Measurements from ENCODE around the gene GNE.
"Not testable (repeated sequence)": the region's sequence is repeated elsewhere in the genome, so short reads cannot be mapped to it uniquely, and the experiment has no call there.

DNA sequence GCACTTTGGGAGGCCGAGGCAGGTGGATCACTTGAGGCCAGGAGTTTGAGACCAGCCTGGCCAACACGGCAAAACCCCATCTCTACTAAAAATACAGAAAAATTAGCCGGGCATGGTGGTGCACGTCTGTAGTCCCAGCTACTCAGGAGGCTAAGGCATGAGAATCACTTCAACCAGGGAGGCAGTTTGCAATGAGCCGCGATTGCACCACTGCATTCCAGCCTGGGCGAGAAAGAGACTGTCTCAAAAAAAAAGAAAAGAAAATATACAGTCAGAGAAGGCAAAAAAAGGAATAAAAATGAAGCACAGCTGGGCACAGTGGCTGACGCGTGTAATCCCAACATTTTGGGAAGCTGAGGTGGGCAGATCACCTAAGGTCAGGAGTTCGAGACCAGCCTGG lies 81.8 kb downstream of the GNE start:
- TF ChIP-seq CTCF (IDR thresholded peaks at IDR 0.05 in 2 of 3, conservative IDR thresholded peaks at IDR 0.05 in 1 of 3; ENCODE audit: borderline replicate concordance in 1 of 3, insufficient read depth in 1 of 3, low read depth in 2 of 3, low read length in 2 of 3); FOSL1 (IDR thresholded peaks at IDR 0.05; ENCODE audit: low read depth): not testable (repeated sequence)
- TF ChIP-seq, protein P1, sequence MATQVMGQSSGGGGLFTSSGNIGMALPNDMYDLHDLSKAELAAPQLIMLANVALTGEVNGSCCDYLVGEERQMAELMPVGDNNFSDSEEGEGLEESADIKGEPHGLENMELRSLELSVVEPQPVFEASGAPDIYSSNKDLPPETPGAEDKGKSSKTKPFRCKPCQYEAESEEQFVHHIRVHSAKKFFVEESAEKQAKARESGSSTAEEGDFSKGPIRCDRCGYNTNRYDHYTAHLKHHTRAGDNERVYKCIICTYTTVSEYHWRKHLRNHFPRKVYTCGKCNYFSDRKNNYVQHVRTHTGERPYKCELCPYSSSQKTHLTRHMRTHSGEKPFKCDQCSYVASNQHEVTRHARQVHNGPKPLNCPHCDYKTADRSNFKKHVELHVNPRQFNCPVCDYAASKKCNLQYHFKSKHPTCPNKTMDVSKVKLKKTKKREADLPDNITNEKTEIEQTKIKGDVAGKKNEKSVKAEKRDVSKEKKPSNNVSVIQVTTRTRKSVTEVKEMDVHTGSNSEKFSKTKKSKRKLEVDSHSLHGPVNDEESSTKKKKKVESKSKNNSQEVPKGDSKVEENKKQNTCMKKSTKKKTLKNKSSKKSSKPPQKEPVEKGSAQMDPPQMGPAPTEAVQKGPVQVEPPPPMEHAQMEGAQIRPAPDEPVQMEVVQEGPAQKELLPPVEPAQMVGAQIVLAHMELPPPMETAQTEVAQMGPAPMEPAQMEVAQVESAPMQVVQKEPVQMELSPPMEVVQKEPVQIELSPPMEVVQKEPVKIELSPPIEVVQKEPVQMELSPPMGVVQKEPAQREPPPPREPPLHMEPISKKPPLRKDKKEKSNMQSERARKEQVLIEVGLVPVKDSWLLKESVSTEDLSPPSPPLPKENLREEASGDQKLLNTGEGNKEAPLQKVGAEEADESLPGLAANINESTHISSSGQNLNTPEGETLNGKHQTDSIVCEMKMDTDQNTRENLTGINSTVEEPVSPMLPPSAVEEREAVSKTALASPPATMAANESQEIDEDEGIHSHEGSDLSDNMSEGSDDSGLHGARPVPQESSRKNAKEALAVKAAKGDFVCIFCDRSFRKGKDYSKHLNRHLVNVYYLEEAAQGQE (IDR thresholded peaks at IDR 0.05; ENCODE audit: low read depth) = not testable (repeated sequence)
